ENCODE data around the gene ESR2.

Gene ESR2

DNA sequence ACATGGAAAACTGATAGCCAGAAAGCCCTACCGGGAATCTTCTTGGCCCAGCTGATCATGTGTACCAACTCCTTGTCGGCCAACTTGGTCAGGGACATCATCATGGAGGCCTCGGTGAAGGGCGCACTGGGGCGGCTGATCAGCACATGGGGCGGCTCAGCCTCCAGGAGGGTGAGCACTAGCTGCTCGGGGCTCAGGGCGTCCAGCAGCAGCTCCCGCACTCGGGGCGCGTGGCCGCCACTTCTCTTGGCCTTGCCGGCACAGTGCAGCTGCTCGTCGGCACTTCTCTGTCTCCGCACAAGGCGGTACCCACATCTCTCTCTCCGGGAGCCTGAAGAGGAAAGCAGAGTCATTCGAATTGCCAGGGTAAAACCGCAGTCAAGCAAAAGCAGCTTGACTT lies 33.8 kb downstream of the ESR2 start:
- no peak for DNase-seq

- DNase-seq, result no peak
Measured at GRCh38 chr14:64255756-64256155, 38.4 kb downstream of the ESR2 start.

GRCh38 chr14:64253672-64254071 lies 40.5 kb downstream of the ESR2 start:
- no peak for DNase-seq

DNA sequence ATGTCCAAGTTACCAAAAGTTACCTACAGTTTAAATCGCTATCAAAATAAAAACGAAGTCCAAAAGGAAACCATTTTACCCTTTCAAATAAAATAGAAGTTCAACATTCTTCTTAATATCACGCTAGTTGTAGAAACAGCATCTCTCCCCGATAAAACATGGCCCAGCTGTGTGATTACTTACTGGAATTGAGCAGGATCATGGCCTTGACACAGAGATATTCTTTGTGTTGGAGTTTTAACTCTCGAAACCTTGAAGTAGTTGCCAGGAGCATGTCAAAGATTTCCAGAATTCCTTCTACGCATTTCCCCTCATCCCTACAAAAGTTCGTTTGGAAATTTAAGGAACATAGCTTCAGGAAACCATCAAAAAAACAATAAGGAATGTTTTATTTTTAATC lies 44.8 kb downstream of the ESR2 start:
- no peak for DNase-seq

GRCh38 chr14:64248689-64249088 lies 45.5 kb downstream of the ESR2 start:
- DNase-seq, result no peak

GRCh38 chr14:64247195-64247594 lies 47.0 kb downstream of the ESR2 start:
- DNase-seq, result no peak

GRCh38 chr14:64246688-64247087 lies 47.5 kb downstream of the ESR2 start:
- DNase-seq, result no peak

- DNase-seq, result no peak
Measured at GRCh38 chr14:64245491-64245890, 48.7 kb downstream of the ESR2 start.

DNA sequence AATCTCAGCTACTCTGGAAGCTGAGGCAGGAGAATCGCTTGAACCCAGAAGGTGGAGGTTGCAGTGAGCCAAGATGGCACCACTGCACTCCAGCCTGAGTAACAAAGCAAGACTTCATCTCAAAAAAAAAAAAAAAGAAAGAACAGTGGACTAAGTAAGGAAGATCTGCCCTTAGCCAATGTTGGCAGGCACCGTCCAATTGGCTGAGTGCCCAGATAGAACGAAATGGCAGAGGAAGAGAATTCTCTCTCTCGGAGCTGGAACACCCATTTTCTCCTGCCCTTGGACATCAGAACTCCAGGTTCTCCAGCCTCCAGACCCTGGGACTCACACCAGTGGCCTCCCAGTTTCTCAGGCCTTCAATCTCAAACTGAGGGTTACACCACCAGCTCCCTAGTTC lies 49.9 kb downstream of the ESR2 start:
- no peak for DNase-seq

DNA sequence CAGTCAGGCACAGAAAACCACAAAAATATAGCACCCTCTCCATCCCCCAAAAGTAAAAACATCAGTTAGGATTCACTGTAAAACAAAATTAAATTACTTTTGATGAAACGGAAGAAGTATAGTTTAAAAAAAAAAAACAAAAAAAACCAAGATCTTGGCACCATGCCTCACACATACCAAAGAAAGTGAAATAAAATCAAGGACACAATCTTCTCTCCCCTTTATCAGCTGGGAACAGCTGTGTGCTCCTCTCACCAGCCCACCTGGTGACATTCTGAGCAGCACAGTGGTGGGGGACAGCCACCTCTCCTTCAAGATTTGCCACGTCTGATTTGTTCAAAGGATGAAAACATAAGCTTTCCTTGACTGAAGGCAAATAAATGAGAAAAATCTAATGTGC lies 55.5 kb downstream of the ESR2 start:
- no peak for DNase-seq

DNA sequence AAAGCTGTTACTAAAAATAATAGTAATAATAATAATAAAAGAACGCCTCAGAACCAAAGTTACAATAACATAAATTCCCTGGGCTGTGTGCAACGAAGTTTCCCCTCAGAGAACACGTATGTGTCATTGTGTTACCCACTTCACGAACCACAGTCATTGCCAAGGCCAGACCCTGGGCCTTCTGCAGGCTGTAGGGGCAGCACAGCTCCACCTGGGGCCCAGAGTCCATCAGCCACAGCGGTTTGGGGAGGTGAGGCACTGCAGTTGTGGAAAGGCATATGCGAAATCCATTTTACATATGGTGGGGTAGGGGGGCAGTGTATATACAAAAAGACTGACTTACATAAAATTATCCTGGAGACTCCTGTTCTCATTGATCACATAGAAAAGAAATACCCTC lies 56.1 kb downstream of the ESR2 start:
- no peak for DNase-seq

- DNase-seq, result no peak
Measured at GRCh38 chr14:64235652-64236640, 58.2 kb downstream of the ESR2 start.

GRCh38 chr14:64234877-64235651 lies 59.1 kb downstream of the ESR2 start:
- DNase-seq, result no peak

DNA sequence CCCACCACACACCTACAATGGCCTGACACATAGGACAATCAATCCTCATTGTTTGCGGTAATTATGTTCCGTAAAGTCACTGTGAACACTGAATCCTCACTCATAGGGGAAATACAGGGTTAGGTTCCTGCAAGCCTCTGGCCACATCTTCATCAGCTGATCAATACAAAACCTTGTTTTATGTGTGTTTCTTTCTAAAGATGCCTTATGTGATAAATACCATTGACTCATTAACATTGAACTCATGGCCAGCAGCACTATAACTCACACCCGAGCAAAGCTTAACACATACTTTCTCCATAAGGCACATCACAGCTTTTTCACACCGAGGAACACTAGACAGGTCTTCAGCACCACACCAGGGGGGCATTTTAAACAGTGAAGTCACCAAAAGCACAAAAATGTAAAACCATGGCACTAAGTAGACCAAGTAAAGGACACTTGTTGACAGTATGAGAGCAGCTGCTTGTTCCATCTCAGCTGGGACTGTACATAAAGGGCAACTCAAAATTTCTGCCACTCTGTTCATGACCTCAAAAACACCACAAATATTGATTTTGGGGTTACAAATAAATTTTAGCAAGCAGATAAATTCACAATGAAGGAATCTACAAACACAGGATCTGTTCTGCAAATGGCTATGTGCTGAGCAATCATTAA lies 60.5 kb downstream of the ESR2 start:
- DNase-seq, result no peak

DNA sequence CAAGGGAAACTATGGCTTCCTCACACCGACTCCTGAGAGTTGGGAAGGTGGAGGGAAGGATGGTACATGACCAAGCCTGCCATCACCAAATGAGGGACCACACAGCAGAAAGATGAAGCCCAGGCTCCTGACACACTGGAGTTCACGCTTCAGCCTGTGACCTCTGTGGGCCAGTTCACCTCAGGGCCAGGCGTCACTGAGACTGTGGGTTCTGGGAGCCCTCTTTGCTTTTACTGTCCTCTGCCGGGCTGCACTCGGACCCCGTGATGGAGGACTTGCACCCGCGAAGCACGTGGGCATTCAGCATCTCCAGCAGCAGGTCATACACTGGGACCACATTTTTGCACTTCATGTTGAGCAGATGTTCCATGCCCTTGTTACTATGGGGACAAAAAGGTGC lies 61.2 kb downstream of the ESR2 start:
- DNase-seq, result no peak

GRCh38 chr14:64232095-64232838 lies 61.9 kb downstream of the ESR2 start:
- no peak for DNase-seq

DNA sequence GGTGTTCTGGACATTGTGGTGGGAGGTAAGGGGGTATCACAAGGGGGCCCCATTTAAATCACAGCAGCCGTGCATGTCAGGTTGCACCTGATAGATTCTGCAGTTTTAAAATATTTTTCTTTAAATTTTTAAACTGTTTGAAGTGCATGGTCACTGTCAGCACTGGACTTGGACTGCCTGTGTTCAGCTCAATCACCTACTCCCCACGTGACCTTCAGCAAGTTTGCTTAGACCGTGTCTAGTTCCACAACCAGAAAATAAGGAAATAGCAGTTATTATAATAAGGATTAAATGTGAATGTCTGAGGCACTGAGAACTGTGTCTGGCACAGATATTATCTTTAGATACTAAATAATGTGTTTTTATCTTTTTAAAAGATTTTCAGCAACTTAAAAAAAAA lies 64.7 kb downstream of the ESR2 start:
- no peak for DNase-seq

GRCh38 chr14:64227856-64228255 lies 66.3 kb downstream of the ESR2 start:
- no peak for DNase-seq

DNA sequence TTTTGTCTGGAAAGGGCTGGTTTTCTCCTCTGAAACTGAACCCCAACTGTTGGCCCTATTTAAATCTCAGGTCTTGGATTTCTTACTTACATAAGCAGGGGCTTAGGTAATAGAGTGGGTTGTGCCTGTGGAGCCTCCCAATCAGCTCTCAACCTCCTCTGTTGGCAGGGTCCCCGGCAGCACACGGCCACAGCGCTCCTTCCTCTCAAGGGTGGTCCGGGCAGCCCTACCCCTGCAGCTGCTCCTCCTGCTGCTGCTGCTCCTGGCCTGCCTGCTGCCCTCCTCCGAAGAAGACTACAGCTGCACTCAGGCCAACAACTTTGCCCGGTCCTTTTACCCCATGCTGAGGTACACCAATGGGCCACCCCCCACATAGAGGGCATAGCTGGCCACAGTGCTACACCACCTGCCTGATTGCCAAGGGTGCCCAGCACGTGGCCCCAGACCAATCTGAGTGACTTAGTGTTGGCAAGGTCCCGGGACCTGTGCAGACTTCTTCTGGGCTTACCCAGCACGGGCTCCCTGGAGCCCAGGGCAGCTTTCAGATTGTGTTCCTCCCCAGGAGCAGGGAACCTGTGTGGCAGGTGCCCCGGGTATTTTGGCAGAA lies 68.9 kb downstream of the ESR2 start:
- no peak for DNase-seq

DNA sequence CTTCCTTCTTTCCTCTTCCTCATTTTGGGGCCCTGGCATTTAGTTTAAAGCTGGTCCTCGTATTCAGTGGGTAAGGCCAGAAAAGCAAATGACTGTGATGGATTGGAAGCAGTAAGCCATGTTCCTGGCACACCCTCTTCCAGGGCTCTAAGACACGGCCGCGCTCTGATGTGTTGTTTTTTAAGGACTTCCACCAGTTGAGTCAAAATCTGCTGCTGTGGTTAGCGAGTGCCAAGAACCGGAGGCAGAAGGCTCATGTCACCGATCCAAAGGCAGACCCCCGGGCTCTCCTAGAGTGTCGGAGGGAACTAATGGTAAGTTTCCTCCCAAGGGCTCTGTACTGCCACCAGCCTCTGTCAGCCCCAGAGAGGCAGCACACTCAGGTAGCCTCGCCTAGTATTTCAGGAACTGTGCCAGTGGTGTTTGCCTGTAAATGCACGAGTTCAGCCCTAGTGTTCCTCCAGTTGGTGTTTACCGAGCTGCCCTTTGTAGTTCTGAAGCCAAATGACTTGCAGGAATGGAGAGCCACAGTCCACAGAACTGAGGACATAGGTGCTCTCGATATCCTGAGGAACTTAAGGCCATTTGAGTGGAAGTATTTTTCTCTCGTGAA lies 72.7 kb downstream of the ESR2 start:
- no peak for DNase-seq

DNA sequence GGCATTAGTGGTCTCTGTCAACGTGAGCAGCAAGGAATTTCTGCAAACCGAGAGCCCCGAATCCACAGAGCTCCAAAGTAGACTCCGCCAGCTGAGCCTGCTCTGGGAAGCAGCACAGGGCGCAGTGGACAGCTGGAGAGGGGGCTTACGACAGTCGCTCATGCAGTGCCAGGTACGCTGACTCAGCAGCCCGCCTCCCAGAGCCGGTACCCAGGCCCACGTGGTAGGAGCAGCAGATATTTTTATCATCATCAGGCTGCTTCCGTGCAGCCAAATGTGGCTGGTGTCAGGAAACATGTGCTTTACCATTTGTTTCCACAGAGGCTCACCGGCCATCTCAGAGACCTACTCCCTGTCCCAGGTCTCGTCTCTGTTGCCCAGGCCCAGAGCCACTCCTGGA lies 73.7 kb downstream of the ESR2 start:
- no peak for DNase-seq

GRCh38 chr14:64220056-64220455 lies 74.1 kb downstream of the ESR2 start:
- DNase-seq, result no peak

All from stimulated activated naive CD4-positive, alpha-beta T cell treated with Interleukin-2 at 50 U/mL for 16 hours (primary cell).